HEK293 (cell line): ENCODE results near the gene KCNJ14.

Experiments
- ZBTB21 ChIP-seq: fragments of 450-650 bp; formaldehyde crosslinking; IDR thresholded peaks from 2 replicates; pipeline ENCODE4 v1.5.1; 2017; ENCODE audit warnings: missing biosample characterization, missing genetic modification characterization
- ZNF132 ChIP-seq: fragments of 450-650 bp; formaldehyde crosslinking; IDR thresholded peaks from 2 replicates; pipeline ENCODE4 v1.5.1; 2017; ENCODE audit warnings: missing biosample characterization, missing genetic modification characterization, borderline replicate concordance
- ZNF266 ChIP-seq: fragments of 450-650 bp; formaldehyde crosslinking; IDR thresholded peaks from 2 replicates; pipeline ENCODE4 v1.5.1; 2016; ENCODE audit warnings: missing biosample characterization, missing genetic modification characterization, low read depth
- ZNF274 ChIP-seq, 2 experiments: fragments of 200-500 bp in 1 of 2; fragments of 450-650 bp in 1 of 2; sonication (Bioruptor generic) in 1 of 2; formaldehyde crosslinking in 1 of 2; IDR thresholded peaks; 2 replicates each; pipeline versions ENCODE4 v1.5.1 to v1.6.1; 2014 to 2016; ENCODE audit warnings: borderline replicate concordance in 1 of 2, inconsistent platforms in 1 of 2, low read length in 1 of 2, missing biosample characterization in 1 of 2, missing genetic modification characterization in 1 of 2
- ZNF623 ChIP-seq: fragments of 450-650 bp; formaldehyde crosslinking; IDR thresholded peaks from 2 replicates; pipeline ENCODE4 v1.5.1; 2016; ENCODE audit warnings: missing biosample characterization, missing genetic modification characterization
- ZNF777 ChIP-seq: fragments of 450-650 bp; formaldehyde crosslinking; IDR thresholded peaks from 2 replicates; pipeline ENCODE4 v1.5.1; 2017; ENCODE audit warnings: missing biosample characterization, missing genetic modification characterization, borderline replicate concordance
- TF ChIP-seq, protein P1 (sequence below): fragments of 450-650 bp; formaldehyde crosslinking; IDR thresholded peaks from 2 replicates; pipeline ENCODE4 v1.5.1; 2016; ENCODE audit warnings: missing biosample characterization, missing genetic modification characterization, low read depth
- TF ChIP-seq, protein P2 (sequence below): fragments of 450-650 bp; formaldehyde crosslinking; IDR thresholded peaks from 2 replicates; pipeline ENCODE4 v1.5.1; 2016; ENCODE audit warnings: missing biosample characterization, missing genetic modification characterization
- TF ChIP-seq, protein P3 (sequence below): fragments of 450-650 bp; formaldehyde crosslinking; IDR thresholded peaks from 2 replicates; pipeline ENCODE4 v1.5.1; 2016; ENCODE audit warnings: missing biosample characterization, missing genetic modification characterization
- TF ChIP-seq, protein P4 (sequence below): fragments of 450-650 bp; formaldehyde crosslinking; IDR thresholded peaks from 2 replicates; pipeline ENCODE4 v1.5.1; 2016; ENCODE audit warnings: missing biosample characterization, missing genetic modification characterization

DNA sequence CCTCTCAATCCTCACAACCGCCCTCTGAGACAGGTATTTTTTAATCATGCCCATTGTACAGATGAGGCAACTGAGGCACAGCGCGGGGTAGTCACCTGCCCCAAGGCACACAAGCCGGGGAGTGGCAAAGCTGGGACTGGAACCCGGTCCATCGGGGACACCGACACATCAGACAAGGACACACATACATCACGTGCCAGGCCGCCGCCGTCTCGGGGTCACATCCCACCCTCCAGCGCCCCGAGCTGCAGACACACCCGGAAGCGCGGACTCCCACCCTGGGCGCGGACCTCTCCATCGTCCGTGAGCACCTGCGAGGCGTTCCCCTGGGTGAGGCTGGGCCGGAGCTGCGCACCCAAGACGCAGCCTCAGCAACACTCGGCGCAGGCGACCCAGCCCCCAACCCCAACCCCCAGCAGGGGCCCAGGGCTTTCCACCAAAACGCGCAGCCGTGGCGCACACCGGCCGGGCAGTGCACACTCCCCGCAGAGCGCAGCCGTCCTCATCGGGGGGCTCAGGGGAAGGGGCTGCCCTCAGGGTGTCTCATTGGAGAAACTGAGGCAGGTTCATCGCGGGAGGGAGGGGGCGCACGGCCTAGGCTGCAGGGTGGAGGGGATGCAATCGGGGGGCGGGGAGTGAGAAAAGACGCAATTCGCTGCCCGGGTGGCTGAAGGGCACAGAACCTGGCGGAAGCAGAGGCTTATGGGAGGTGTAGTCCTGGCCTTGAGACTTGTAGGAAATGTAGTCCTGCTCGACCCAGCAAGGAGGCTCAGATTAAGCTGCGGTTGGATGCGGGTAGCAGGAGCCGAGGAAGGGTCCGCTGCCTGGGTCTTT lies 58.1 kb downstream of the KCNJ14 start:
- TF ChIP-seq, protein P1, sequence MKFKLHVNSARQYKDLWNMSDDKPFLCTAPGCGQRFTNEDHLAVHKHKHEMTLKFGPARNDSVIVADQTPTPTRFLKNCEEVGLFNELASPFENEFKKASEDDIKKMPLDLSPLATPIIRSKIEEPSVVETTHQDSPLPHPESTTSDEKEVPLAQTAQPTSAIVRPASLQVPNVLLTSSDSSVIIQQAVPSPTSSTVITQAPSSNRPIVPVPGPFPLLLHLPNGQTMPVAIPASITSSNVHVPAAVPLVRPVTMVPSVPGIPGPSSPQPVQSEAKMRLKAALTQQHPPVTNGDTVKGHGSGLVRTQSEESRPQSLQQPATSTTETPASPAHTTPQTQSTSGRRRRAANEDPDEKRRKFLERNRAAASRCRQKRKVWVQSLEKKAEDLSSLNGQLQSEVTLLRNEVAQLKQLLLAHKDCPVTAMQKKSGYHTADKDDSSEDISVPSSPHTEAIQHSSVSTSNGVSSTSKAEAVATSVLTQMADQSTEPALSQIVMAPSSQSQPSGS (tag by site-specific recombination), result no peak
- TF ChIP-seq, protein P2, sequence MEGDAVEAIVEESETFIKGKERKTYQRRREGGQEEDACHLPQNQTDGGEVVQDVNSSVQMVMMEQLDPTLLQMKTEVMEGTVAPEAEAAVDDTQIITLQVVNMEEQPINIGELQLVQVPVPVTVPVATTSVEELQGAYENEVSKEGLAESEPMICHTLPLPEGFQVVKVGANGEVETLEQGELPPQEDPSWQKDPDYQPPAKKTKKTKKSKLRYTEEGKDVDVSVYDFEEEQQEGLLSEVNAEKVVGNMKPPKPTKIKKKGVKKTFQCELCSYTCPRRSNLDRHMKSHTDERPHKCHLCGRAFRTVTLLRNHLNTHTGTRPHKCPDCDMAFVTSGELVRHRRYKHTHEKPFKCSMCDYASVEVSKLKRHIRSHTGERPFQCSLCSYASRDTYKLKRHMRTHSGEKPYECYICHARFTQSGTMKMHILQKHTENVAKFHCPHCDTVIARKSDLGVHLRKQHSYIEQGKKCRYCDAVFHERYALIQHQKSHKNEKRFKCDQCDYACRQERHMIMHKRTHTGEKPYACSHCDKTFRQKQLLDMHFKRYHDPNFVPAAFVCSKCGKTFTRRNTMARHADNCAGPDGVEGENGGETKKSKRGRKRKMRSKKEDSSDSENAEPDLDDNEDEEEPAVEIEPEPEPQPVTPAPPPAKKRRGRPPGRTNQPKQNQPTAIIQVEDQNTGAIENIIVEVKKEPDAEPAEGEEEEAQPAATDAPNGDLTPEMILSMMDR (tag by site-specific recombination), result peak; percentile 22; the same call in 1 of the 2 replicates
- TF ChIP-seq ZNF132 (tag by site-specific recombination) (no peak), ZNF623 (no peak), ZBTB21 (tag by site-specific recombination) (no peak), ZNF266 (tag by site-specific recombination) (no peak), ZNF274 (IDR thresholded peaks at IDR 0.05; ENCODE audit: low read length) (no peak), ZNF274 (tag by site-specific recombination; IDR thresholded peaks at IDR 0.05; ENCODE audit: borderline replicate concordance) (no peak), ZNF777 (tag by site-specific recombination) (peak; percentile 58; the same call in 1 of the 2 replicates)
- TF ChIP-seq, protein P3, sequence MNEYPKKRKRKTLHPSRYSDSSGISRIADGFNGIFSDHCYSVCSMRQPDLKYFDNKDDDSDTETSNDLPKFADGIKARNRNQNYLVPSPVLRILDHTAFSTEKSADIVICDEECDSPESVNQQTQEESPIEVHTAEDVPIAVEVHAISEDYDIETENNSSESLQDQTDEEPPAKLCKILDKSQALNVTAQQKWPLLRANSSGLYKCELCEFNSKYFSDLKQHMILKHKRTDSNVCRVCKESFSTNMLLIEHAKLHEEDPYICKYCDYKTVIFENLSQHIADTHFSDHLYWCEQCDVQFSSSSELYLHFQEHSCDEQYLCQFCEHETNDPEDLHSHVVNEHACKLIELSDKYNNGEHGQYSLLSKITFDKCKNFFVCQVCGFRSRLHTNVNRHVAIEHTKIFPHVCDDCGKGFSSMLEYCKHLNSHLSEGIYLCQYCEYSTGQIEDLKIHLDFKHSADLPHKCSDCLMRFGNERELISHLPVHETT (tag by site-specific recombination), result peak; percentile 34; the same call in 1 of the 2 replicates
- TF ChIP-seq, protein P4, sequence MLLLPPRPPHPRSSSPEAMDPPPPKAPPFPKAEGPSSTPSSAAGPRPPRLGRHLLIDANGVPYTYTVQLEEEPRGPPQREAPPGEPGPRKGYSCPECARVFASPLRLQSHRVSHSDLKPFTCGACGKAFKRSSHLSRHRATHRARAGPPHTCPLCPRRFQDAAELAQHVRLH (tag by site-specific recombination), result peak; percentile 98
